ENCODE data around the gene CYP11A1.
A peak's percentile ranks its signal among the peaks of the same experiment; 100 is the strongest.

CYP11A1 gene

DNA sequence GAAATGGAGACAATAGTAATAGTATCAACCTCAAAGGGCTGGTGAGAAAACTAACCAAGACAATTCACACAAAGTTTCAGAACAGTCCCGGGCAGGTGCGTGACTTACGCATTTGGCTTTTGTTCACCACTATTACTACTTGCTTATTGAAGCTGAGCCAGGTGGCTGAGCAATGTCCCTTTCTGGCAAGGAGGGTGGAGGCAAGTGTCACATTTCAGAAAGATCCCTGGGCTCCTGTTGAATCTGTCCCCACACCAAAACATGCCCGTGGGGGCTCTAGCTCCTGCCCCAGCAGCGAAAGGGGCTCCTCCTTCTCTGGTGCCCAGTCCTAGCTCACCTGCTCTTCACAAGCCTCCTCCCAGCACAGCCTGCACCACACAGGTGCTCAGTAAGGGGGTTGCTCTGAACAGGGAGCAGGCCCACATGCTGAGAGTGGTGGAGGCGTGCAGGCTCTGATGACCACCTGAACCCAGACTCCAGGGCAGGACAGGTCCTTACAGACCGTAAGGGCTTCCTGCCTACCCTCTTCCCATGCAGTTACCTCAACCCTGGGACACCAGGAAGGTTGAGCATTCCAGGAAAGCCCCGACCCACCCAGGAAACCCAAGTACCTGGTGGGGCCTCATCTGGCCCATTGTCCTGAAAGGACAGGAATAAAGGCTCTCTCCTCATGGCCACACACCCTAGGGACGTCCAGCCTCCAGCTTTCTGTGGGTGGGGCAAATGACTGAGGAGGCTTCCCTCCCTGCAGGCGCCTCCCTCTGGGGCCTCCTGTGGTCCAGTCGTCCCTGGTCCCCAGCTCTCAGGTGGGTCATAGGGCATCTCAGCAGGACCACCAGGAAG, 33.7 kb upstream of the CYP11A1 start:
- no peaks in the 10 kb centered on the region for H3K27me3 ChIP-seq (ENCODE audit: insufficient read depth, low read length)
- no peak overlapping the region for H3K4me3 ChIP-seq (ENCODE audit: low read depth, low read length)
- H3K4me1 ChIP-seq (ENCODE audit: control insufficient read depth, insufficient read depth, low read length, unreplicated experiment), result peaks cover 57% of the 10 kb centered on the region
- H3K36me3 ChIP-seq (ENCODE audit: insufficient read depth, low read length), result no peaks in the 10 kb centered on the region
- 0 out of 2 replicates have a peak overlapping the region, but pooled peaks have one; percentile 8 for H3K27ac ChIP-seq (ENCODE audit: low read depth, low read length)
- no peaks in the 10 kb centered on the region for H3K79me2 ChIP-seq (ENCODE audit: control insufficient read depth, insufficient read depth, low read length, unreplicated experiment)
- H2AFZ ChIP-seq (ENCODE audit: low read length, unreplicated experiment), result no peak overlapping the region

DNA sequence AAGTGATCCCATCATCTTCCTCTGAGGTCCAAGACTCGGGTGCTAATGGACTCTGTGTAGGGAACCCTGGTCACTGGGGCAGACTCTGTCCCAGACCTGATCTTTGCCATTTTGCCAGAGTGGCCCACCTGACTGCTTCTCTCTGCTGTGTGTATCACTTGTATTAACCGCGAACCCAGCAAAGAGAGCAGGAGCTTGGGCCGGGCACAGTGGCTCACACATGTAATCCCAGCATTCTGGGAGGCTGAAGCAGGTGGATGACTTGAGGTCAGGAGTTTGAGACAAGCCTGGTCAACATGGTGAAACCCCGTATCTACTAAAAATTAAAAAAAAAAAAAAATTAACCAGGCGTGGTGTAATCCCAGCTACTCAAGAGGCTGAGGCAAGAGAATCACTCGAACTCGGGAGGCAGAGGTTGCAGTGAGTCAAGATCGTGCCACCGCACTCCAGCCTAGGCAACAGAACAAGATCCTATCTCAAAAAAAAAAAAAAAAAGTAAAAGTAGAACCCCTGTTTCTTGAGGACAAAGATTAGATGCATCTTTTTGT, 32.9 kb upstream of the CYP11A1 start:
- H2AFZ ChIP-seq (ENCODE audit: low read length, unreplicated experiment), result no peak overlapping the region
- peak overlapping the region; percentile 35 for H3K27ac ChIP-seq (ENCODE audit: low read depth, low read length)
- no peaks in the 10 kb centered on the region for H3K79me2 ChIP-seq (ENCODE audit: control insufficient read depth, insufficient read depth, low read length, unreplicated experiment)
- no peaks in the 10 kb centered on the region for H3K27me3 ChIP-seq (ENCODE audit: insufficient read depth, low read length)
- H3K36me3 ChIP-seq (ENCODE audit: insufficient read depth, low read length), result no peaks in the 10 kb centered on the region
- no peak overlapping the region for H3K4me3 ChIP-seq (ENCODE audit: low read depth, low read length)
- H3K4me1 ChIP-seq (ENCODE audit: control insufficient read depth, insufficient read depth, low read length, unreplicated experiment), result peaks cover 58% of the 10 kb centered on the region

DNA sequence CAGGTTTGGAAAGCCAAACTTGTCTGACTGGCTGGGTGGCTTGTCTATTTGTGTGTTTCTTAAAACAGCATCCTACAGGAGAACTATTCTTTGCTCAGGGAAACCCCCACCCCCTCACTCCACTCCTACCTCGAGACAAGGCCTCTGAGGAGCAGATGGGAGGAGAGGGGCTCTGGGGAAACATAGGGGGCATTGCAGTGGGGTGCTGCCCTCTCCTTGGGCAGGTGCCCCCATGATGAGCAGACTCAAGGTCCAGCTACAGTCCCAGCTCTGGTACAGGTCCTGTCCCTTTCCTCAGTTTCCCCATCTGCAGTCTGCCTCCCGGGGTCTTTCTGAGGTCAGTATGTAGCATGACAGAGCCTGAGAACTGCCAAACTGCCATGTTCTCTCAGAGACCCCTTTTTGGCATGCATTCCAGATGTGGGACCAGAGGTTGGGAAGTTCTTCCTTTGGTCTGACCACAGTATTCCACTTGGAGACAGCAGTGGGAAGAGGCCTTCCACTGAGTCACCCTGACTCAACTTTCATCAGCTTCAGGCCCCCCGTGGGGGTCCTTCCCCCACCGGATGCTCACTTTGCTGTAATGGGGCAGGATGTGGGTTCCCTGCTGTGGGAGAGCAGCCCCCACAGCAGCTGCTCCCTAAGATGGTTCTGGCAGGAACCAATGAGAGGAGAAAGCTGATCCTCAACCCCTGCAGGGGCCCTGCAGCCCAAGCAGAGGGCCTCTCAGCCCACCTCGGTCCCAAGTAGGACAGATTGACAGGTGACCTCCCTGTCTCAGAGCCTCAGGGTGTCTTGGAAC, 32.3 kb upstream of the CYP11A1 start:
- Histone ChIP-seq H3K27me3 (ENCODE audit: insufficient read depth, low read length) (no peaks in the 10 kb centered on the region), H3K4me1 (ENCODE audit: control insufficient read depth, insufficient read depth, low read length, unreplicated experiment) (peaks cover 65% of the 10 kb centered on the region), H3K36me3 (ENCODE audit: insufficient read depth, low read length) (no peaks in the 10 kb centered on the region), H3K27ac (ENCODE audit: low read depth, low read length) (peak overlapping the region; percentile 50), H3K79me2 (ENCODE audit: control insufficient read depth, insufficient read depth, low read length, unreplicated experiment) (no peaks in the 10 kb centered on the region), H3K4me3 (ENCODE audit: low read depth, low read length) (no peak overlapping the region), H2AFZ (ENCODE audit: low read length, unreplicated experiment) (no peak overlapping the region)

DNA sequence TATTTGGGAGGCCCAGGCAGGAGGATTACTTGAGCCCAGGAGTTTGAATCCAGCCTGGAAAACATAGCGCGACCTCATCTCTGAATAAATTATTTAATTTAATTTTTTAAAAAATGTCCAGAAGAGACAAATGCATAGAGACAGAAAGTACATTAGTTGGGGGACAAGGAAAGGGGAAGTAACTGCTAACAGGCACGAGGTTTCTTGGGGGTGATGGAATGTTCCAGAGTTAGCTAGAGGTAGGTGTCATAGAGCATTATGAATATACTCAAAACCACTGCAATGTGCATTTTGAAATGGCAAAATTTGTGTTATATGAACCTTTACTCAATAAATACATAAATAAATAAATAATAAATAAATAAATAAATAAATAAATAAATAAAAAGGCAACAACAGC, 31.7 kb upstream of the CYP11A1 start:
- Histone ChIP-seq H3K27me3 (ENCODE audit: insufficient read depth, low read length) (no peaks in the 10 kb centered on the region), H3K79me2 (ENCODE audit: control insufficient read depth, insufficient read depth, low read length, unreplicated experiment) (no peaks in the 10 kb centered on the region), H3K4me1 (ENCODE audit: control insufficient read depth, insufficient read depth, low read length, unreplicated experiment) (peaks cover 69% of the 10 kb centered on the region), H3K27ac (ENCODE audit: low read depth, low read length) (peak overlapping the region; percentile 50; the same call in 1 of the 2 replicates), H2AFZ (ENCODE audit: low read length, unreplicated experiment) (no peak overlapping the region), H3K36me3 (ENCODE audit: insufficient read depth, low read length) (no peaks in the 10 kb centered on the region), H3K4me3 (ENCODE audit: low read depth, low read length) (no peak overlapping the region)

DNA sequence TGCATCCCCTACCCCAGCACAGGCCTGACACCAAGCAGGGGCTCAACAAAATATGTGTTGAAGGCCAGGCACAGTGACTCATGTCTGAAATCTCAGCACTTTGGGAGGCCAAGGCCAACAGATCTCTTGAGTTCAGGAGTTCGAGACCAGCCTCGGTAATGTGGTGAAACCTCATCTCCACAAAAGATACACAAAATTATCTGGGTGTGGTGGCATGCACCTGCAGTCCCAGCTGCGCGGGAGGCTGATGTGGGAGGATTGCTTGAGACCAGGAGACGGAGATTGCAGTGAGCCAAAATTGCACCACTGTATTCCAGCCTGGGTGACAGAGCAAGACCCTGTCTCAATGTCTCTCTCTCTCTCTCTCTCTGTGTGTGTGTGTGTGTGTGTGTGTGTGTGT, 30.7 kb upstream of the CYP11A1 start:
- Histone ChIP-seq H2AFZ (ENCODE audit: low read length, unreplicated experiment) (no peak overlapping the region), H3K27me3 (ENCODE audit: insufficient read depth, low read length) (no peaks in the 10 kb centered on the region), H3K4me1 (ENCODE audit: control insufficient read depth, insufficient read depth, low read length, unreplicated experiment) (peaks cover 66% of the 10 kb centered on the region), H3K4me3 (ENCODE audit: low read depth, low read length) (no peak overlapping the region), H3K27ac (ENCODE audit: low read depth, low read length) (peak overlapping the region; percentile 79; the same call in 1 of the 2 replicates), H3K79me2 (ENCODE audit: control insufficient read depth, insufficient read depth, low read length, unreplicated experiment) (no peaks in the 10 kb centered on the region), H3K36me3 (ENCODE audit: insufficient read depth, low read length) (no peaks in the 10 kb centered on the region)

DNA sequence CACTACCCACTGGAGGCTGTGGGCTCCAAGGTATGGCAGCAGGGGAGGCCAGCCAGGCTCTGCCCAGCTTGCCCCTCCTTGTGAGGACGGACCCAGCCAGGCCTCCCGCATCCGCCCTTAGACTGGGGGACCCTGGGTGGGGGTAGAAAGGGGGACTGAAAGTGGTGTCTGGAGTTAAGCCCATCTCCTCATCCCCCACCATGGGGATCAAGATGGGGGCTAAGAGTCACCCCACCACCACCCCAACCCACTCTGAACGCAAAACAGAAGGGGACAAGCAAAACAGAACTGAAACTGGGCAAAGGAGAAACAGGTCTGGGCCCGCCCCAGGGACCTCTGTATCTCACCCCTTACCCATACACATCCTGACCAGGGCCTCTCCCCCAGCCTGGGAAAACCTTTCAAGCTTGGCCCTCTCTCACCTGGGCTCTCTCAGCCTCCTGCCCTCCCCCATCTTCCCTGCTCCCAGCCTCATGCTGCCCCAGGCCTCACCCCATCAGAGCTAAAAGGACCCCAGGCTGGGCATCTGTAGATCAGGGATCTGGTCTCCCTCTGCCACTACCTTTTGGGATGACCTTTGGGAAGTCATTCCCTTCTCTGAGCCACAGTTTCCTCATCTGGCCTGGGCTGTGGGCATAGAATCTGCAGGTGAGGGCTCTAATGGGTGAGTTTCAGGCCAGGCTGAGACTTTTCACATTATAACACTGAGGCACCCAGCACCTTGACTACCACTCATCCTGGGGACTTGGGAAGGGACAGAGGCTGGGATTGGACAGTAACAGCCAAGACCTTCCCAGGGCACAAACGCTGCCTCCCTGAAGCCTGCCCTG, 30.0 kb upstream of the CYP11A1 start:
- H3K27ac ChIP-seq (ENCODE audit: low read depth, low read length), result peak overlapping the region; percentile 79

DNA sequence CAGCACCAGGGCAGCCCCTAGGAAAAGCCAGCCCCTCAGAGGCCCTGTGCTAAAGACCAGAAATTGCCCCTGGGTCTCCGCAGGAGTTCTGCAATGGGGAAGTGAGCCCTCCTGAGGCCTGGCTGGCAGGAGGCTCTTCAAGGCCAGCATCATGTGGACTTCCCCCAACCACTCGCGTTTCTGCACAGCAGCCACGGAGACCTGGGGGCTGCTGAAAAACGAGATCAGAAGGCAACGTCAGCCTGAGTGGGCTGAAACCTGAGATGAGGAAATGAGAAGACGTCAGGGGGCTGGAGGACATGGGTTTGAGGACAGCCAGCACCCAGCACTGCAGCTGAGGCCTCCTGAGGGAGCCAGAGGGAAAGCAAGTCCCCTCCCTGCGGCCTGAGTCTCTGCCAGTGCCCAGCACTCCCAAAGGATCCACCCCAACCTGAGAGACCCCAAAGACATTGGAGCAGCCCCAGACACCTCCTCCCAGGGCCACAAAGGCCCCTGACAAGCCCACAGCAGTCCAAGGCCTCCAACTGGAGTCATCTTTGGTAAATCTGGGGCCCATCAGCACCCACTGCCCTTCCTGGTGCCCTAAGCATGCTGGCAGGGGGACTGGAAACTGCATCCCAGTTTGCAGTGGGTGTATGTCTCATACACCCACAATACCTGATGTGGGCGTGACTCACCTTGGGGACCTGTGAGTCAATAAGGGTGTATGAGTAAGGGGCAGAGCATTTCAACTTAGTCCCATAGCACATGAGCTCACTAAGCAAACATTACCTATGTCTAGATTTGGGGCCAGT, 29.2 kb upstream of the CYP11A1 start:
- Histone ChIP-seq H3K27ac (ENCODE audit: low read depth, low read length) (peak overlapping the region; percentile 79), H3K27me3 (ENCODE audit: insufficient read depth, low read length) (no peaks in the 10 kb centered on the region), H3K4me1 (ENCODE audit: control insufficient read depth, insufficient read depth, low read length, unreplicated experiment) (peaks cover 79% of the 10 kb centered on the region), H3K36me3 (ENCODE audit: insufficient read depth, low read length) (no peaks in the 10 kb centered on the region), H3K79me2 (ENCODE audit: control insufficient read depth, insufficient read depth, low read length, unreplicated experiment) (no peaks in the 10 kb centered on the region), H3K4me3 (ENCODE audit: low read depth, low read length) (no peak overlapping the region), H2AFZ (ENCODE audit: low read length, unreplicated experiment) (no peak overlapping the region)

More for the DNA sequence above, 30.0 kb upstream of the CYP11A1 start:
- peaks cover 73% of the 10 kb centered on the region for H3K4me1 ChIP-seq (ENCODE audit: control insufficient read depth, insufficient read depth, low read length, unreplicated experiment)
- no peak overlapping the region for H3K4me3 ChIP-seq (ENCODE audit: low read depth, low read length)
- no peak overlapping the region for H2AFZ ChIP-seq (ENCODE audit: low read length, unreplicated experiment)
- no peaks in the 10 kb centered on the region for H3K27me3 ChIP-seq (ENCODE audit: insufficient read depth, low read length)
- H3K36me3 ChIP-seq (ENCODE audit: insufficient read depth, low read length), result no peaks in the 10 kb centered on the region
- H3K79me2 ChIP-seq (ENCODE audit: control insufficient read depth, insufficient read depth, low read length, unreplicated experiment), result no peaks in the 10 kb centered on the region

DNA sequence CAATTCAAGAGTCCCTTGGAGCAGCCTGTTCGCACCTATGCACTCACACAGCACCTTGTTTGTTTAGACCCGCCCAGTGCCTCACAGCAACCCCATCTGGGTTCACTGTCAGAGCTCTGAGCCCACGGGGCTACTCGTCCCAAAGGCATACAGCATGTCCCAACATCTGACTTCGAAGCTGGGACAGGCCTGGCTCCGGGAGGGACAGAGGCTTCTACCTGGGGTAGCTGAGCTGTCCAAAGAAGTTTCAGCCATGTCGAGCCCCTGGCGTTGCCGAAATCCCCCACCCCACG, 28.6 kb upstream of the CYP11A1 start:
- Histone ChIP-seq H2AFZ (ENCODE audit: low read length, unreplicated experiment) (no peak overlapping the region), H3K36me3 (ENCODE audit: insufficient read depth, low read length) (no peaks in the 10 kb centered on the region), H3K4me3 (ENCODE audit: low read depth, low read length) (no peak overlapping the region), H3K27ac (ENCODE audit: low read depth, low read length) (peak overlapping the region; percentile 79), H3K79me2 (ENCODE audit: control insufficient read depth, insufficient read depth, low read length, unreplicated experiment) (no peaks in the 10 kb centered on the region), H3K4me1 (ENCODE audit: control insufficient read depth, insufficient read depth, low read length, unreplicated experiment) (peaks cover 77% of the 10 kb centered on the region), H3K27me3 (ENCODE audit: insufficient read depth, low read length) (no peaks in the 10 kb centered on the region)

DNA sequence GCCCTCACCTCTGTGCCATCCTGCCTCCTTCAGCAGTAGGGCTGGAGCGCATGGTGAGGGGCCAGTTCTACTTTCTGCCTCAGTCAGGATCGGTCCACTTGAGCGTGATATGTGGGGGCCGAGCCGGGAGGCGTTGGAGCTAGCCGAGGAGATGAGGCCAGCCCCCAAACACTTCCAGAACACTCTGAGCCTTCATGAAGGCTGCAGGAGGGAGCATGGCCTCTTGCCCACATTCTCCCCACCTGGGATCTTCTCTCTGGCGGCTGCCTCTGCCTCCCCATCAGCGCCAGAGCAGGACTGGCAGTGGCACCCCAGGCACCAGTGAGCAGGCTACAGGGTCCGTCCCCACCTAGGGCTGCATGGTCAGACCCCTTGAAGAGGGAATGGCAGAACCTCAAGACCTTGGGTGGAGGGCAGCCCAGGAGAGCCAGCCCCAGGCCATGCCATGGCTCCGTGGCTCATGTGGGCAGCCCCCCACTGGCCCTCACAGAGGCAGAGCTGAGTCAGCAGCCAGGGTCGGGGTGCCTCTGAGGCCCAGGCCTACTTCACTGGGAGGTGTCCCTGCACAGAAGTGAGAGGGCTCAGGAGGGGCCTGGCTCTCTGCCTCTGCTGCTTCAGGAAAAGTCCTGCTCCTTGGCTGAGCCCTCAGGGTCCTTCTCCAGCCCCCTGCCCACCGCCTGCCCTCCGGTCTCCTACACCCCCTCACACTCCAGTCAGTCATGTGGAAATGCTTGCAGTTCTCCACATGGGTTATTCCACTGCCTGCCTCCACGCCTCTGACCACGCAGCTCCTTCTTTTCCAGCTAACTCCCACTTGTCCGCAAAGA, 28.1 kb upstream of the CYP11A1 start:
- H2AFZ ChIP-seq (ENCODE audit: low read length, unreplicated experiment), result no peak overlapping the region
- peaks cover 71% of the 10 kb centered on the region for H3K4me1 ChIP-seq (ENCODE audit: control insufficient read depth, insufficient read depth, low read length, unreplicated experiment)
- no peaks in the 10 kb centered on the region for H3K36me3 ChIP-seq (ENCODE audit: insufficient read depth, low read length)
- no peaks in the 10 kb centered on the region for H3K27me3 ChIP-seq (ENCODE audit: insufficient read depth, low read length)
- H3K27ac ChIP-seq (ENCODE audit: low read depth, low read length), result peak overlapping the region; percentile 79; the same call in 1 of the 2 replicates
- H3K79me2 ChIP-seq (ENCODE audit: control insufficient read depth, insufficient read depth, low read length, unreplicated experiment), result no peaks in the 10 kb centered on the region
- no peak overlapping the region for H3K4me3 ChIP-seq (ENCODE audit: low read depth, low read length)

Data from ACC112 (cell line).